ENCODE measurements around the gene ARHGEF28. TPM values are rescaled to one million over a fixed set of nuclear protein-coding genes. Genes with fewer than 3 reads are reported as not detected.

Gene ARHGEF28
- total RNA-seq, 6 experiments from 2014 or later: 7.5 to 13.6 (median 8.5) TPM

DNA sequence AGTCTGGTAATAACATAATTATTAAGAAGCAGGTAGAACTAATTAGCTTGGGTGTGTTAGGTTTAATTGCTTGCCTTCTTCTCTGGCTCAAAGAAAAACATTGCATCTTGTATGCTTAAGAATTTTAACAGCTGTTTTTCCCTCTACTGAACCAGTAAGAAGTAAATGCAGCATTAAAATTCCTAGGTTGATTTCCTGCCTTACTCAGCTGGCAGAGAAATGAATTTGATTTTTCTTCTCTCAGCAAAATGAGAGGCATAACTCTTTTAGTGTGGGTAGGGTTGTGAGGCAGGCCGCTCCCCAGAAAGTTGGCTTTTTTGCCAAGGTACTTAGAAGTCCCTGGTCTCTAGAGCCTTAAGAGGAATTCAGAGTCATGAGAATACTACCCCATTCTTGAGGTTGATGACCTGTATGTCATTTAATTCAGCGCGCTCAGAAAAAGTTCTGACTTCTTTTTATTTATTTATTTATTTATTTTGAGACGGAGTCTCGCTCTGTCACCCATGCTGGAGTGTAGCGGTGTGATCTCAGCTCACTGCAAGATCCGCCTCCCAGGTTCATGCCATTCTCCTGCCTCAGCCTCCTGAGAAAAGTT is 302.6 kb downstream of the ARHGEF28 start:
- H3K27ac Mint-ChIP-seq: no peak overlapping the region
- no peaks in the 10 kb centered on the region for H3K9me3 Mint-ChIP-seq
- H3K4me3 Mint-ChIP-seq: no peak overlapping the region
- H3K27me3 Mint-ChIP-seq (ENCODE audit: insufficient read depth): no peaks in the 10 kb centered on the region
- DNase-seq: no peak
- H3K4me1 Mint-ChIP-seq (ENCODE audit: low read depth): peaks cover 12% of the 10 kb centered on the region
- H3K36me3 Mint-ChIP-seq (ENCODE audit: low read depth): no peaks in the 10 kb centered on the region
- TF ChIP-seq, protein P1, sequence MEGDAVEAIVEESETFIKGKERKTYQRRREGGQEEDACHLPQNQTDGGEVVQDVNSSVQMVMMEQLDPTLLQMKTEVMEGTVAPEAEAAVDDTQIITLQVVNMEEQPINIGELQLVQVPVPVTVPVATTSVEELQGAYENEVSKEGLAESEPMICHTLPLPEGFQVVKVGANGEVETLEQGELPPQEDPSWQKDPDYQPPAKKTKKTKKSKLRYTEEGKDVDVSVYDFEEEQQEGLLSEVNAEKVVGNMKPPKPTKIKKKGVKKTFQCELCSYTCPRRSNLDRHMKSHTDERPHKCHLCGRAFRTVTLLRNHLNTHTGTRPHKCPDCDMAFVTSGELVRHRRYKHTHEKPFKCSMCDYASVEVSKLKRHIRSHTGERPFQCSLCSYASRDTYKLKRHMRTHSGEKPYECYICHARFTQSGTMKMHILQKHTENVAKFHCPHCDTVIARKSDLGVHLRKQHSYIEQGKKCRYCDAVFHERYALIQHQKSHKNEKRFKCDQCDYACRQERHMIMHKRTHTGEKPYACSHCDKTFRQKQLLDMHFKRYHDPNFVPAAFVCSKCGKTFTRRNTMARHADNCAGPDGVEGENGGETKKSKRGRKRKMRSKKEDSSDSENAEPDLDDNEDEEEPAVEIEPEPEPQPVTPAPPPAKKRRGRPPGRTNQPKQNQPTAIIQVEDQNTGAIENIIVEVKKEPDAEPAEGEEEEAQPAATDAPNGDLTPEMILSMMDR (IDR thresholded peaks at IDR 0.05): no peak

GRCh38 chr5:73935719-73936118 is 309.7 kb downstream of the ARHGEF28 start:
- no peaks in the 10 kb centered on the region for H3K36me3 Mint-ChIP-seq (ENCODE audit: low read depth)
- H3K27me3 Mint-ChIP-seq (ENCODE audit: insufficient read depth): no peaks in the 10 kb centered on the region; the same call in none of the 2 replicates
- H3K9me3 Mint-ChIP-seq: no peaks in the 10 kb centered on the region
- peaks cover 26% of the 10 kb centered on the region for H3K4me1 Mint-ChIP-seq (ENCODE audit: low read depth)
- H3K27ac Mint-ChIP-seq: no peak overlapping the region
- TF ChIP-seq, protein P1 (IDR thresholded peaks at IDR 0.05): no peak
- no peak overlapping the region for H3K4me3 Mint-ChIP-seq
- DNase-seq: no peak

DNA sequence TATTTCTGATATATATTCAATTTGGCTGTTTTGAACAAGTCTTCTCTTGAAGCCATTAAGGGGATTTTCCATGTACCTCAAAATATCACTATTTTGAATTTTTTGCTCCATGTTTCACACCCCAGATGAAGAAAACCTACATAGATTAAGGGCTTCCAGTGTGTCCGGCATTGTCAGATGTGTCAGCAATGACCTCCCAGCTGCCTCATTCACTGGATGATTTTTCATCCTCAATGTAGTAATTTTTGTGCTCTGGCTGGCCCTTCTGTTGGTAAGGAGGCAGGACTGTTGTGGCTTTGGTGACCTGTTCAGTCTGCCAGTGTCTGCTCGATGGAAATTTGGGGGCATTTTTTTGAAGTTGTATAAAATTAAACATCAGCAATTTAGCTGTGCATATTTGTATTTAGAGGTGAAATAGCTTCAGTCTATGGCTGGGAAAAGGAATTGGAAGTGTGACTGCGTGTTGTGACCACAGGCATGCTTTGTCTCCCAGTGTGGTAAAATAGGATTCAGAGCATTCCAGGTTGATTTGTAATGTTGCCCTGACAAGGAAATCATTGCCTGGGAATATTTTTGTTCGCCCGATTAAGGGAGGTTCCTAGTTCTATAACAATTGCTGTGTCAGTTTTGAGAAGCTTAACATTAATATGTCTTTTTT is 312.4 kb downstream of the ARHGEF28 start:
- H3K27ac Mint-ChIP-seq: peak overlapping the region; percentile 90
- H3K9me3 Mint-ChIP-seq: peaks cover 4% of the 10 kb centered on the region; the same call in 1 of the 2 replicates
- DNase-seq: peak; percentile 94
- H3K4me3 Mint-ChIP-seq: peak overlapping the region; percentile 71
- TF ChIP-seq, protein P1 (IDR thresholded peaks at IDR 0.05): no peak
- H3K36me3 Mint-ChIP-seq (ENCODE audit: low read depth): peaks cover 18% of the 10 kb centered on the region
- peaks cover 24% of the 10 kb centered on the region for H3K4me1 Mint-ChIP-seq (ENCODE audit: low read depth)
- no peaks in the 10 kb centered on the region; the same call in none of the 2 replicates for H3K27me3 Mint-ChIP-seq (ENCODE audit: insufficient read depth)

GRCh38 chr5:73938938-73939320 is 312.9 kb downstream of the ARHGEF28 start:
- H3K27me3 Mint-ChIP-seq (ENCODE audit: insufficient read depth): no peaks in the 10 kb centered on the region; the same call in 1 of the 2 replicates
- TF ChIP-seq, protein P1 (IDR thresholded peaks at IDR 0.05): no peak
- H3K4me3 Mint-ChIP-seq: peak overlapping the region; percentile 71
- peaks cover 4% of the 10 kb centered on the region; the same call in 1 of the 2 replicates for H3K9me3 Mint-ChIP-seq
- H3K4me1 Mint-ChIP-seq (ENCODE audit: low read depth): peaks cover 24% of the 10 kb centered on the region
- H3K36me3 Mint-ChIP-seq (ENCODE audit: low read depth): peaks cover 18% of the 10 kb centered on the region
- peak overlapping the region; percentile 90 for H3K27ac Mint-ChIP-seq
- no peak for DNase-seq

- peaks cover 24% of the 10 kb centered on the region for H3K36me3 Mint-ChIP-seq (ENCODE audit: low read depth)
- peaks cover 8% of the 10 kb centered on the region; the same call in 1 of the 2 replicates for H3K9me3 Mint-ChIP-seq
- TF ChIP-seq, protein P1 (IDR thresholded peaks at IDR 0.05): no peak
- H3K27me3 Mint-ChIP-seq (ENCODE audit: insufficient read depth): no peaks in the 10 kb centered on the region; the same call in 1 of the 2 replicates
- no peak for DNase-seq
- H3K27ac Mint-ChIP-seq: peak overlapping the region; percentile 90
- no peak overlapping the region for H3K4me3 Mint-ChIP-seq
- H3K4me1 Mint-ChIP-seq (ENCODE audit: low read depth): peaks cover 24% of the 10 kb centered on the region
Measured at GRCh38 chr5:73939557-73939956, 313.6 kb downstream of the ARHGEF28 start.
